Measurements from ENCODE around the gene REV3L. TPM values are rescaled to one million over a fixed set of nuclear protein-coding genes. Genes with fewer than 3 reads are reported as not detected.

Gene REV3L
- total RNA-seq, 4 donors from 2014 or later, result 25.9 to 79.1 (median 49.0) TPM

GRCh38 chr6:111353912-111354462, 129.0 kb downstream of the REV3L start:
- H3K9me3 ChIP-seq, result no peaks in the 10 kb centered on the region
- peaks cover 0 to 75% of the 10 kb centered on the region in 2 donors for H3K36me3 ChIP-seq
- intact Hi-C loops (cut with DNase I; ENCODE audit: low total_unique reads) (no loop called here), in situ Hi-C loops (cut with MboI; ENCODE audit: low sequenced_read_pairs in 4 of 4) (loop anchor here in 1 of 4 donors (25.0 kb wide), 1 partner anchor 283 kb away; no protein-coding TSS in a partner anchor)
- no peak overlapping the region for H3K4me3 ChIP-seq
- peak in 1 of 2 donors; percentile 39 for ATAC-seq
- TF ChIP-seq POLR2A (IDR thresholded peaks at IDR 0.05) (no peak), CTCF (IDR thresholded peaks at IDR 0.05 in 4 of 5, conservative IDR thresholded peaks at IDR 0.05 in 1 of 5) (no peak)
- H3K4me1 ChIP-seq, result peaks cover 6 to 11% of the 10 kb centered on the region in 2 donors
- H3K27me3 ChIP-seq, result no peaks in the 10 kb centered on the region
- H3K27ac ChIP-seq, result peak overlapping the region in 2 of 4 donors; percentile 14 to 25
- no peak for DNase-seq

- intact Hi-C loops (cut with DNase I; ENCODE audit: low total_unique reads), result no loop called here
- TF ChIP-seq CTCF (IDR thresholded peaks at IDR 0.05 in 4 of 5, conservative IDR thresholded peaks at IDR 0.05 in 1 of 5) (no peak), POLR2A (IDR thresholded peaks at IDR 0.05) (no peak)
- H3K36me3 ChIP-seq, result peaks cover 0 to 92% of the 10 kb centered on the region in 2 donors
Observed at GRCh38 chr6:111347589-111347988, 135.4 kb downstream of the REV3L start.

DNA sequence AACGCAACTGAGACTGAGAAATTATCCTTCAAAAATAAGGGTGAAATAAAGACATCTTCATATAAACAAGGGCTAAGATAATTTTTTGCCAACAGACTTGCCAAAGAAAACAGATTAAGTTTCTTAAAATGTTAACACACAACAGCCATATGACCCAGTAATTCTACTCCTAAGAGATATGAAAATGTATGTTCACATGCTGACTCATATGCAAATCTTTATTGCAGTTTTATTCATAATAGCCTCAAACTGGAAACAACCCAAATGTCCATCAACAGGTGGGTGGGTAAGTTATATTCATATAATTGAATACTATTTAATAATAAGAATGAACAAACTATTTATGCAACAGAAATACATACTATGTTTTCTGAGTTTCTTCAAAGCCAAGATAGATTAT, 140.1 kb downstream of the REV3L start:
- no peaks in the 10 kb centered on the region for H3K4me1 ChIP-seq
- peaks cover 0 to 68% of the 10 kb centered on the region in 2 donors for H3K36me3 ChIP-seq
- in situ Hi-C loops (cut with MboI; ENCODE audit: low sequenced_read_pairs in 4 of 4) (no loop called here), intact Hi-C loops (cut with DNase I; ENCODE audit: low total_unique reads) (no loop called here)
- TF ChIP-seq CTCF (IDR thresholded peaks at IDR 0.05 in 4 of 5, conservative IDR thresholded peaks at IDR 0.05 in 1 of 5) (no peak), POLR2A (IDR thresholded peaks at IDR 0.05) (no peak)
- no peak overlapping the region for H3K4me3 ChIP-seq
- H3K27me3 ChIP-seq, result no peaks in the 10 kb centered on the region
- no peaks in the 10 kb centered on the region for H3K9me3 ChIP-seq
- no peak overlapping the region for H3K27ac ChIP-seq
- ATAC-seq, result no peak
- DNase-seq, result no peak

More at GRCh38 chr6:111347589-111347988, 135.4 kb downstream of the REV3L start:
- in situ Hi-C loops (cut with MboI; ENCODE audit: low sequenced_read_pairs in 4 of 4), result no loop called here
- Histone ChIP-seq H3K27me3 (no peaks in the 10 kb centered on the region), H3K4me3 (no peak overlapping the region), H3K4me1 (no peaks in the 10 kb centered on the region), H3K27ac (no peak overlapping the region), H3K9me3 (no peaks in the 10 kb centered on the region)
- ATAC-seq (no peak), DNase-seq (no peak)

DNA sequence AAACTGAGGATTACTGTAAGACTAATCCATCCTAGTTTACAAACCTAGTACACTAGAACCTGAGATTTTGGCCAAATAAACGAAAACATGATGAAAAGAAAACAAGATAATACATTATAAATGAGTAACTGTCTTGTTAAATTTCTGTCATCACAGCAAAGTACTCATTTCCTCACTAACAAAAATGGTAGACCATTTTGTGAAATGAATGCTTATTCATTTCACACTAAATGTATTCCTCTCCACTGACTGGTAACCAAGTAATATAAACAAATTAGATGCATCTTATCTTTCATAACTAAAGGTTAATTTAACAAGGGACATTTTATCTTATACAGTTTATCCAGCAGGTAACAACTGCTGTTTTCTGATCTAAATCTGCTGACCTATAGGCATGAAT, 143.7 kb downstream of the REV3L start:
- TF ChIP-seq CTCF (IDR thresholded peaks at IDR 0.05 in 4 of 5, conservative IDR thresholded peaks at IDR 0.05 in 1 of 5), result no peak
- TF ChIP-seq POLR2A (IDR thresholded peaks at IDR 0.05), result no peak
- Histone ChIP-seq H3K4me3 (no peak overlapping the region), H3K4me1 (no peaks in the 10 kb centered on the region), H3K27me3 (no peaks in the 10 kb centered on the region), H3K36me3 (peaks cover 0 to 58% of the 10 kb centered on the region in 2 donors), H3K9me3 (no peaks in the 10 kb centered on the region), H3K27ac (no peak overlapping the region)
- DNase-seq, result no peak
- in situ Hi-C loops (cut with MboI; ENCODE audit: low sequenced_read_pairs in 4 of 4) (no loop called here), intact Hi-C loops (cut with DNase I; ENCODE audit: low total_unique reads) (no loop called here)
- ATAC-seq, result no peak

GRCh38 chr6:111338843-111339242, 144.2 kb downstream of the REV3L start:
- ATAC-seq (no peak), DNase-seq (no peak)
- Histone ChIP-seq H3K27me3 (no peaks in the 10 kb centered on the region), H3K36me3 (peaks cover 0 to 57% of the 10 kb centered on the region in 2 donors), H3K27ac (no peak overlapping the region), H3K4me1 (no peaks in the 10 kb centered on the region), H3K4me3 (no peak overlapping the region), H3K9me3 (no peaks in the 10 kb centered on the region)
- in situ Hi-C loops (cut with MboI; ENCODE audit: low sequenced_read_pairs in 4 of 4), result no loop called here
- no peak for TF ChIP-seq CTCF (IDR thresholded peaks at IDR 0.05 in 4 of 5, conservative IDR thresholded peaks at IDR 0.05 in 1 of 5)
- TF ChIP-seq POLR2A (IDR thresholded peaks at IDR 0.05), result no peak
- intact Hi-C loops (cut with DNase I; ENCODE audit: low total_unique reads), result no loop called here

Data from gastrocnemius medialis (tissue), 4 donors.